ENCODE data around the gene DOCK3. TPM values are rescaled to one million over a fixed set of nuclear protein-coding genes. Genes with fewer than 3 reads are reported as not detected.
"Not testable (repeated sequence)": the region's sequence is repeated elsewhere in the genome, so short reads cannot be mapped to it uniquely, and the experiment has no call there.

DOCK3 gene
- total RNA-seq, 3 donors from 2014 or later (not counting 1 experiment from before 2014, with no cell fraction given), result 1.4 to 2.4 (median 1.7) TPM

- ATAC-seq (no peak), DNase-seq (no peak)
- H3K27ac ChIP-seq (ENCODE audit: low read length), result no peak overlapping the region
- intact Hi-C loops (cut with micrococcal nuclease), result no loop called here
- H3K9me3 Mint-ChIP-seq, result peaks cover 9 to 15% of the 10 kb centered on the region in 2 donors
- H3K9me3 ChIP-seq (ENCODE audit: control insufficient read depth, insufficient read depth, low read length), result peaks cover 25% of the 10 kb centered on the region
- H3K4me3 Mint-ChIP-seq, result no peak overlapping the region
- H3K4me1 ChIP-seq (ENCODE audit: control insufficient read depth, insufficient read depth, low read length), result no peaks in the 10 kb centered on the region
- no peaks in the 10 kb centered on the region for H3K27me3 ChIP-seq (ENCODE audit: control insufficient read depth, insufficient read depth, low read length)
- 94% methylated on average over 2 of the region's 3 CpGs for WGBS (ENCODE audit: insufficient coverage)
- H3K27ac Mint-ChIP-seq, result no peak overlapping the region
- no peak for TF ChIP-seq CTCF (IDR thresholded peaks at IDR 0.05)
- peaks cover 32% of the 10 kb centered on the region for H3K36me3 Mint-ChIP-seq
- no peak overlapping the region for H3K4me3 ChIP-seq (ENCODE audit: low read length)
- H3K27me3 Mint-ChIP-seq (ENCODE audit: low read depth in 2 of 2), result no peaks in the 10 kb centered on the region
- no peaks in the 10 kb centered on the region for H3K4me1 Mint-ChIP-seq
- H3K36me3 ChIP-seq (ENCODE audit: control insufficient read depth, insufficient read depth, low read length), result no peaks in the 10 kb centered on the region
These were observed 499.0 kb downstream of the DOCK3 start for GRCh38 chr3:51173518-51174271.

- Histone ChIP-seq H3K27ac (ENCODE audit: low read length) (no peak overlapping the region), H3K4me3 (ENCODE audit: low read length) (no peak overlapping the region), H3K9me3 (ENCODE audit: control insufficient read depth, insufficient read depth, low read length) (peaks cover 25% of the 10 kb centered on the region), H3K27me3 (ENCODE audit: control insufficient read depth, insufficient read depth, low read length) (no peaks in the 10 kb centered on the region), H3K36me3 (ENCODE audit: control insufficient read depth, insufficient read depth, low read length) (no peaks in the 10 kb centered on the region), H3K4me1 (ENCODE audit: control insufficient read depth, insufficient read depth, low read length) (no peaks in the 10 kb centered on the region)
- ATAC-seq, result no peak
- Mint-ChIP-seq H3K4me3 (no peak overlapping the region), H3K27ac (no peak overlapping the region), H3K9me3 (peaks cover 7 to 11% of the 10 kb centered on the region in 2 donors), H3K4me1 (no peaks in the 10 kb centered on the region), H3K27me3 (ENCODE audit: low read depth in 2 of 2) (peaks cover 0 to 3% of the 10 kb centered on the region in 2 donors), H3K36me3 (peaks cover 27% of the 10 kb centered on the region)
- intact Hi-C loops (cut with micrococcal nuclease), result no loop called here
- TF ChIP-seq CTCF (IDR thresholded peaks at IDR 0.05), result no peak
- DNase-seq, result no peak
These were observed 502.2 kb downstream of the DOCK3 start for GRCh38 chr3:51176923-51177322.

- intact Hi-C loops (cut with micrococcal nuclease); H3K4me1 ChIP-seq (ENCODE audit: control insufficient read depth, insufficient read depth, low read length); H3K27me3 ChIP-seq (ENCODE audit: control insufficient read depth, insufficient read depth, low read length); H3K27ac ChIP-seq (ENCODE audit: low read length); H3K27me3 Mint-ChIP-seq (ENCODE audit: low read depth in 2 of 2); H3K4me1 Mint-ChIP-seq; H3K4me3 Mint-ChIP-seq; H3K36me3 ChIP-seq (ENCODE audit: control insufficient read depth, insufficient read depth, low read length); H3K36me3 Mint-ChIP-seq; H3K9me3 Mint-ChIP-seq; H3K9me3 ChIP-seq (ENCODE audit: control insufficient read depth, insufficient read depth, low read length); H3K4me3 ChIP-seq (ENCODE audit: low read length); DNase-seq; ATAC-seq; H3K27ac Mint-ChIP-seq: not testable (repeated sequence)
- WGBS (ENCODE audit: insufficient coverage), result 88% methylated on average over 3 of the region's 3 CpGs
These were observed 511.7 kb downstream of the DOCK3 start for GRCh38 chr3:51186446-51186845.

- Histone ChIP-seq H3K9me3 (ENCODE audit: control insufficient read depth, insufficient read depth, low read length) (no peaks in the 10 kb centered on the region), H3K4me1 (ENCODE audit: control insufficient read depth, insufficient read depth, low read length) (no peaks in the 10 kb centered on the region), H3K27ac (ENCODE audit: low read length) (no peak overlapping the region), H3K27me3 (ENCODE audit: control insufficient read depth, insufficient read depth, low read length) (no peaks in the 10 kb centered on the region), H3K4me3 (ENCODE audit: low read length) (no peak overlapping the region), H3K36me3 (ENCODE audit: control insufficient read depth, insufficient read depth, low read length) (no peaks in the 10 kb centered on the region)
- H3K36me3 Mint-ChIP-seq, result no peaks in the 10 kb centered on the region
- WGBS (ENCODE audit: insufficient coverage), result 90% methylated on average over 1 of the region's 1 CpG
- DNase-seq (no peak), ATAC-seq (no peak)
- peaks cover 2% of the 10 kb centered on the region in 2 donors for H3K9me3 Mint-ChIP-seq
- H3K4me3 Mint-ChIP-seq, result no peak overlapping the region
- TF ChIP-seq CTCF (IDR thresholded peaks at IDR 0.05), result no peak
- H3K27me3 Mint-ChIP-seq (ENCODE audit: low read depth in 2 of 2), result peaks cover 0 to 7% of the 10 kb centered on the region in 2 donors
- H3K4me1 Mint-ChIP-seq, result no peaks in the 10 kb centered on the region
- intact Hi-C loops (cut with micrococcal nuclease), result no loop called here
- no peak overlapping the region for H3K27ac Mint-ChIP-seq
These were observed 515.5 kb downstream of the DOCK3 start for GRCh38 chr3:51190199-51190598.
